Keratinocyte (primary cell): ENCODE data around the gene DMAC2L. TPM values are rescaled to one million over a fixed set of nuclear protein-coding genes. Genes with fewer than 3 reads are reported as not detected.
"Not testable (repeated sequence)": the region's sequence is repeated elsewhere in the genome, so short reads cannot be mapped to it uniquely, and the experiment has no call there.

Experiments
- DNase-seq: peaks from one replicate; pipeline ENCODE4 v3.0.0-alpha.2; 2011; ENCODE audit warnings: low read depth, missing footprints, low spot score
- FAIRE-seq: peaks from 2 replicates; lab custom pipeline; 2011; peaks lifted over from hg19 to GRCh38; lab: Jason Lieb, UNC
- H2AFZ ChIP-seq: 2 replicates; pipeline ENCODE4 v1.6.0; 2012; ENCODE audit warnings: low read length, control low read depth, inconsistent platforms; ENCODE audit not compliant: control insufficient read depth
- H3K27ac ChIP-seq: 2 replicates; pipeline ENCODE4 v1.5.1; 2011; ENCODE audit warnings: low read length; ENCODE audit not compliant: control insufficient read depth, insufficient read depth
- H3K27me3 ChIP-seq: 3 replicates; pipeline ENCODE4 v1.6.0; 2011; ENCODE audit warnings: low read length; ENCODE audit not compliant: control insufficient read depth, insufficient read depth; ENCODE audit errors: extremely low read depth
- H3K36me3 ChIP-seq, 2 experiments: 2 replicates in 1 of 2; 3 replicates in 1 of 2; pipeline ENCODE4 v1.5.1; 2011; ENCODE audit warnings: low read length in 2 of 2, mild to moderate bottlenecking in 1 of 2; ENCODE audit not compliant: control insufficient read depth in 2 of 2, insufficient read depth in 2 of 2; ENCODE audit errors: extremely low read depth in 1 of 2
- H3K4me1 ChIP-seq: 3 replicates; pipeline ENCODE4 v1.5.1; 2011; ENCODE audit warnings: low read length; ENCODE audit not compliant: control insufficient read depth, insufficient read depth; ENCODE audit errors: extremely low read depth
- H3K4me2 ChIP-seq: 3 replicates; pipeline ENCODE4 v1.6.0; 2011; ENCODE audit warnings: low read depth, low read length; ENCODE audit not compliant: control insufficient read depth, insufficient read depth; ENCODE audit errors: extremely low read depth
- H3K4me3 ChIP-seq, 3 experiments: fragments of 200-600 bp in 1 of 3; sonication (generic) in 1 of 3; 2 replicates in 2 of 3; 3 replicates in 1 of 3; pipeline ENCODE4 v1.5.1; 2011 to 2016; ENCODE audit warnings: low read length in 3 of 3, mild to moderate bottlenecking in 3 of 3, control low read depth in 2 of 3, inconsistent platforms in 1 of 3, low read depth in 1 of 3, mixed read lengths in 1 of 3, mixed run types in 1 of 3, moderate library complexity in 1 of 3; ENCODE audit not compliant: control insufficient read depth in 2 of 3, insufficient read depth in 2 of 3; ENCODE audit errors: extremely low read depth in 1 of 3
- H3K79me2 ChIP-seq: 2 replicates; pipeline ENCODE4 v1.6.0; 2012; ENCODE audit warnings: low read length; ENCODE audit not compliant: control insufficient read depth, insufficient read depth
- H3K9ac ChIP-seq: 3 replicates; pipeline ENCODE4 v1.6.0; 2011; ENCODE audit warnings: low read length; ENCODE audit not compliant: control insufficient read depth, insufficient read depth; ENCODE audit errors: extremely low read depth
- H3K9me1 ChIP-seq: 3 replicates; pipeline ENCODE4 v1.6.0; 2011; ENCODE audit warnings: low read length; ENCODE audit not compliant: control insufficient read depth, insufficient read depth; ENCODE audit errors: extremely low read depth
- H3K9me3 ChIP-seq: 2 replicates; pipeline ENCODE4 v1.5.1; 2012; ENCODE audit warnings: low read depth, low read length; ENCODE audit not compliant: control insufficient read depth
- H4K20me1 ChIP-seq: 3 replicates; pipeline ENCODE4 v1.6.0; 2011; ENCODE audit warnings: low read length; ENCODE audit not compliant: control insufficient read depth, insufficient read depth; ENCODE audit errors: extremely low read depth
- CTCF ChIP-seq, 3 experiments: IDR thresholded peaks in 1 of 3; conservative IDR thresholded peaks in 1 of 3; optimal IDR thresholded peaks in 1 of 3; 2 replicates in 2 of 3; 3 replicates in 1 of 3; pipeline versions ENCODE3 to v1.5.1; 2011; ENCODE audit warnings: low read length in 3 of 3, mild to moderate bottlenecking in 3 of 3, moderate library complexity in 2 of 3, control low read depth in 1 of 3, inconsistent platforms in 1 of 3; ENCODE audit not compliant: insufficient read depth in 2 of 3; ENCODE audit errors: extremely low read depth in 1 of 3
- EZH2 ChIP-seq: IDR thresholded peaks from one replicate; pipeline ENCODE4 v1.6.1; 2012; ENCODE audit warnings: inconsistent platforms, mild to moderate bottlenecking, low read length, moderate library complexity
- dilution Hi-C: fragments of 300-500 bp; cut with MboI; formaldehyde crosslinking; loops from one replicate; pipeline ENCODE4 v1.7.0; 2020; ENCODE audit warnings: low sequenced_read_pairs; ENCODE audit not compliant: extremely low pct_ligation_motif_present
- polyA plus RNA-seq, 5 experiments: library from polyadenylated mRNA; depleted of rRNA in 3 of 5; stranded (reverse) in 3 of 5; stranded (forward) in 1 of 5; unstranded in 1 of 5; fragments of >200 nt; gene quantifications; 1 replicate in 1 of 5; 2 replicates in 3 of 5; 3 replicates in 1 of 5; pipeline versions ENCODE4 v1.2.1 to v1.2.3, GENCODE V29; 2011 to 2012; ENCODE audit warnings: missing spikeins in 2 of 5, low read depth in 1 of 5, low replicate concordance in 1 of 5

Gene DMAC2L
- polyA plus RNA-seq, 1 donor (not counting 4 experiments of a cell fraction or from before 2014, with no cell fraction given): 12.4 TPM

- no peaks in the 10 kb centered on the region for H3K79me2 ChIP-seq
- FAIRE-seq: no peak
Observed at GRCh38 chr14:50360093-50360492, 48.0 kb downstream of the DMAC2L start.

GRCh38 chr14:50360851-50361250, 48.7 kb downstream of the DMAC2L start:
- H3K36me3 ChIP-seq: no peaks in the 10 kb centered on the region
- no peaks in the 10 kb centered on the region for H3K9me1 ChIP-seq
- H3K27ac ChIP-seq: peak overlapping the region; percentile 22
- H3K4me1 ChIP-seq: peaks cover 28% of the 10 kb centered on the region
- TF ChIP-seq CTCF (optimal IDR thresholded peaks at IDR 0.05 in 1 of 3, IDR thresholded peaks at IDR 0.05 in 1 of 3, conservative IDR thresholded peaks at IDR 0.05 in 1 of 3; ENCODE audit: extremely low read depth in 1 of 3, insufficient read depth in 2 of 3, low read length in 3 of 3) (no peak), EZH2 (no peak)
- FAIRE-seq: peak; percentile 85
- H2AFZ ChIP-seq: no peak overlapping the region
- no peaks in the 10 kb centered on the region for H3K27me3 ChIP-seq
- peak overlapping the region; percentile 46 for H3K4me2 ChIP-seq
- no peak overlapping the region for H3K4me3 ChIP-seq
- no peaks in the 10 kb centered on the region for H3K79me2 ChIP-seq
- no peaks in the 10 kb centered on the region for H3K9me3 ChIP-seq
- dilution Hi-C loops: no loop called here
- no peak for DNase-seq
- no peaks in the 10 kb centered on the region for H4K20me1 ChIP-seq
- H3K9ac ChIP-seq: no peak overlapping the region

More at GRCh38 chr14:50360093-50360492, 48.0 kb downstream of the DMAC2L start:
- Histone ChIP-seq H2AFZ (no peak overlapping the region), H3K9ac (no peak overlapping the region), H3K4me1 (peaks cover 27% of the 10 kb centered on the region), H4K20me1 (no peaks in the 10 kb centered on the region), H3K9me1 (no peaks in the 10 kb centered on the region), H3K4me3 (no peak overlapping the region), H3K36me3 (no peaks in the 10 kb centered on the region), H3K27me3 (no peaks in the 10 kb centered on the region), H3K9me3 (no peaks in the 10 kb centered on the region), H3K4me2 (no peak overlapping the region), H3K27ac (no peak overlapping the region)
- no peak for DNase-seq
- dilution Hi-C loops: no loop called here
- no peak for TF ChIP-seq CTCF (optimal IDR thresholded peaks at IDR 0.05 in 1 of 3, IDR thresholded peaks at IDR 0.05 in 1 of 3, conservative IDR thresholded peaks at IDR 0.05 in 1 of 3; ENCODE audit: extremely low read depth in 1 of 3, insufficient read depth in 2 of 3, low read length in 3 of 3)
- no peak for TF ChIP-seq EZH2

- FAIRE-seq: not testable (repeated sequence)
- H3K4me1 ChIP-seq: peaks cover 31% of the 10 kb centered on the region
Observed at GRCh38 chr14:50361473-50362403, 49.6 kb downstream of the DMAC2L start.

More at GRCh38 chr14:50361473-50362403, 49.6 kb downstream of the DMAC2L start:
- H3K9me3 ChIP-seq, H3K27me3 ChIP-seq, H2AFZ ChIP-seq, H3K4me3 ChIP-seq, H3K79me2 ChIP-seq, H3K9ac ChIP-seq, H3K9me1 ChIP-seq, H3K4me2 ChIP-seq, H3K27ac ChIP-seq, DNase-seq, H4K20me1 ChIP-seq, H3K36me3 ChIP-seq, dilution Hi-C loops: not testable (repeated sequence)
